PFSK-1 (cell line): ENCODE data around the gene LDLRAD4.

ENCODE experiments used
- FOXP2 ChIP-seq: optimal IDR thresholded peaks from 2 replicates; pipeline ENCODE3; 2011; ENCODE audit warnings: borderline replicate concordance, control low read depth, inconsistent platforms; ENCODE audit not compliant: insufficient read depth; ENCODE audit errors: extremely low read length, extremely low read depth
- POLR2AphosphoS5 ChIP-seq: IDR thresholded peaks from 2 replicates; pipeline ENCODE4 v1.6.1; 2012; ENCODE audit warnings: low read depth, mild to moderate bottlenecking, control low read depth, low read length, moderate library complexity
- SIN3A ChIP-seq: IDR thresholded peaks from 2 replicates; pipeline ENCODE4 v1.6.1; 2012; ENCODE audit warnings: mild to moderate bottlenecking, low read length, moderate library complexity, borderline replicate concordance; ENCODE audit not compliant: insufficient read depth
- TAF1 ChIP-seq: IDR thresholded peaks from 2 replicates; pipeline ENCODE4 v1.6.1; 2012; ENCODE audit warnings: low read length, control low read depth, borderline replicate concordance; ENCODE audit not compliant: insufficient read depth
- TF ChIP-seq, protein P1 (sequence below), 2 experiments: IDR thresholded peaks; 2 replicates each; pipeline versions ENCODE4 v1.6.1 to v1.8.0; 2011 to 2012; ENCODE audit warnings: low read depth in 2 of 2, low read length in 2 of 2, control low read depth in 1 of 2, inconsistent platforms in 1 of 2, mild to moderate bottlenecking in 1 of 2, moderate library complexity in 1 of 2; ENCODE audit not compliant: insufficient read depth in 1 of 2

LDLRAD4 gene

DNA sequence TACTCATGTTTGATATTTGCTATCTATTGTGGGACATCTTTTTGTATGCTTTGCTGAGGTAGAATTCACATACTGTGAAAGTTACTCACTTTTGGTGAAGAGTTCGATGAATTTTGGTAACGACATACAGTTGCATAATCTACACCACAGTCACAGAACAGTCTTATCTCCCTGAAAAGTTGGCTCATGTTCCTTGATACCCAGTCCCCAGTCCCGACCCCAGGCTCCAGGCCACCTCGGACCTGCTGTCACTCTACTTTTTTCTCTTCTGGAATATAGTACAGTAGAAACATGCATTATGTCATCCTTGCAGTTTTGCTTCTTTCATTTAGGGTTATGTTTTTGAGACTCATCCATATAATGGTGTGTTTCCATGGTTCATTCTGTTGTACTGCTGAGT is 316.1 kb downstream of the LDLRAD4 start:
- TF ChIP-seq, protein P1, sequence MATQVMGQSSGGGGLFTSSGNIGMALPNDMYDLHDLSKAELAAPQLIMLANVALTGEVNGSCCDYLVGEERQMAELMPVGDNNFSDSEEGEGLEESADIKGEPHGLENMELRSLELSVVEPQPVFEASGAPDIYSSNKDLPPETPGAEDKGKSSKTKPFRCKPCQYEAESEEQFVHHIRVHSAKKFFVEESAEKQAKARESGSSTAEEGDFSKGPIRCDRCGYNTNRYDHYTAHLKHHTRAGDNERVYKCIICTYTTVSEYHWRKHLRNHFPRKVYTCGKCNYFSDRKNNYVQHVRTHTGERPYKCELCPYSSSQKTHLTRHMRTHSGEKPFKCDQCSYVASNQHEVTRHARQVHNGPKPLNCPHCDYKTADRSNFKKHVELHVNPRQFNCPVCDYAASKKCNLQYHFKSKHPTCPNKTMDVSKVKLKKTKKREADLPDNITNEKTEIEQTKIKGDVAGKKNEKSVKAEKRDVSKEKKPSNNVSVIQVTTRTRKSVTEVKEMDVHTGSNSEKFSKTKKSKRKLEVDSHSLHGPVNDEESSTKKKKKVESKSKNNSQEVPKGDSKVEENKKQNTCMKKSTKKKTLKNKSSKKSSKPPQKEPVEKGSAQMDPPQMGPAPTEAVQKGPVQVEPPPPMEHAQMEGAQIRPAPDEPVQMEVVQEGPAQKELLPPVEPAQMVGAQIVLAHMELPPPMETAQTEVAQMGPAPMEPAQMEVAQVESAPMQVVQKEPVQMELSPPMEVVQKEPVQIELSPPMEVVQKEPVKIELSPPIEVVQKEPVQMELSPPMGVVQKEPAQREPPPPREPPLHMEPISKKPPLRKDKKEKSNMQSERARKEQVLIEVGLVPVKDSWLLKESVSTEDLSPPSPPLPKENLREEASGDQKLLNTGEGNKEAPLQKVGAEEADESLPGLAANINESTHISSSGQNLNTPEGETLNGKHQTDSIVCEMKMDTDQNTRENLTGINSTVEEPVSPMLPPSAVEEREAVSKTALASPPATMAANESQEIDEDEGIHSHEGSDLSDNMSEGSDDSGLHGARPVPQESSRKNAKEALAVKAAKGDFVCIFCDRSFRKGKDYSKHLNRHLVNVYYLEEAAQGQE (IDR thresholded peaks at IDR 0.05; ENCODE audit: insufficient read depth in 1 of 2, low read depth in 2 of 2, low read length in 2 of 2): no peak
- TF ChIP-seq POLR2AphosphoS5: no peak
- no peak for TF ChIP-seq SIN3A
- TF ChIP-seq TAF1: no peak
- TF ChIP-seq FOXP2: no peak

DNA sequence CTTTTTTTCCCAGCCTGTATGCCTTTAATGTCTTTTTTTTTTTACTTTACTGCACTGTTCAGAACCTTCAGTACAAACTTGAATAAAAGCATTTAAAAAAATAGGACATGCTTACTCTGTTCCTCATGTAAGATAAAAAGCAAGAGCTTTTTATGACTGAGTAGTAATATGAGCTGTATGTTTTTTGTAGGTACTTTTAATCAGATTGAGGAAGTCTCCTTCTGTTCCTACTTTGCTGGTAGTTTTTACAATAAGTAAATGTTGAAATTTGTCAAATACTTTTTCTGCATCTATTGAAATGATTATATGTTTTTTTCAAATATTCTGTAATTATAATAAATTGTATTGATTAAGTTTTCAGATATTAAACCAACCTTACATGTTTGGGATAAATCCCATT is 318.0 kb downstream of the LDLRAD4 start:
- no peak for TF ChIP-seq POLR2AphosphoS5
- no peak for TF ChIP-seq TAF1
- no peak for TF ChIP-seq SIN3A
- no peak for TF ChIP-seq FOXP2
- TF ChIP-seq, protein P1 (IDR thresholded peaks at IDR 0.05; ENCODE audit: insufficient read depth in 1 of 2, low read depth in 2 of 2, low read length in 2 of 2): no peak

DNA sequence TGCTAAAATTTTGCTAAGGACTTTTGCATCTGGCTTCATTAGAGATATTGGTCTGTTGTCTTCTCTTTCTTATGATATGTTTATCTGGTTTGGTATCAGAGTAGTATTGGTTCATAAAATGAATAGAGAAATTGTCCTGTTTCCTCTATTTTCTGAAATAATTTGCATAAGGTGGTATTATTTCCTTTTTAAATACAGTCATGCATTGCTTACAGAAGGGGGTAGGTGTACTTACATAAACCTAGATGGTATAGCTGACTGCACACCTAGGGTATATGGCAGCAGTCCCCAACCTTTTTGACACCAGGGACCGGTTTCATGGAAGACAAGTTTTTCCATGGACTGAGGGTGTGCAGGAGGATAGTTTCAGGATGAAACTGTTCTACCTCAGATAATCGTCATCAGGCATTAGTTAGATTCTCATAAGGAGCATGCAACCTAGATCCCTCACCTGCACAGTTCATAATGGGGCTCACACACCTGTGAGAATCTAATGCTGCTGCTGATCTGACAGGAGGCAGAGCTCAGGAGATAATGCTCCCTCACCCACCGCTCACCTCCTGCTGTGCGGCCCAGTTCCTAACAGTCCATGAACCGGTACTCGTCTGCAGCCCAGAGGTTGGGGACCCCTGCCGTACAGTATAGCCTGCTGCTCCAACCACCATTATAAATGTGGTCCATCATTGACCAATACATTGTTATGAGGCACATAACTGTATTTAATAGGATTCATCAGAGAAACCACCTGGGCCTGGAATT is 318.6 kb downstream of the LDLRAD4 start:
- TF ChIP-seq, protein P1 (IDR thresholded peaks at IDR 0.05; ENCODE audit: insufficient read depth in 1 of 2, low read depth in 2 of 2, low read length in 2 of 2): no peak
- no peak for TF ChIP-seq POLR2AphosphoS5
- TF ChIP-seq FOXP2: no peak
- TF ChIP-seq SIN3A: no peak
- TF ChIP-seq TAF1: no peak

DNA sequence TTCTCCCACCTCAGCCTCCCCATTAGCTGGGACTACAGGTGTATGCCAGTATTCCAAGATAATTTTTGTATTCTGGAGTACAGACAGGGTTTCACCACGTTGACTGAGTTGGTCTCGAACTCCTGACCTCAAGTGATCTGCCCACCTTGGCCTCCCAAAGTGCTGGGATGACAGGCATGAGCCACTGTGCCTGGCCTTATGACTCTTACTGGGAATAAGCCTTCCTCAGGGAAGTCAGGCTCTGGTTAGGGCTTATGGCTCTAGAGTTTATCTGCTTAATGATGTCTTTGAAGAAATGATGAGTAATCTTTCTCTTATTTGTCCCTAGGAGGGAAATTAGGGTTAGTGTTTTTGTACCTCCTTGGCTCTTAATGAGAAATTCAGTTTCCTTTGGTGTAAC is 320.1 kb downstream of the LDLRAD4 start:
- TF ChIP-seq POLR2AphosphoS5: no peak
- no peak for TF ChIP-seq SIN3A
- no peak for TF ChIP-seq FOXP2
- no peak for TF ChIP-seq TAF1

DNA sequence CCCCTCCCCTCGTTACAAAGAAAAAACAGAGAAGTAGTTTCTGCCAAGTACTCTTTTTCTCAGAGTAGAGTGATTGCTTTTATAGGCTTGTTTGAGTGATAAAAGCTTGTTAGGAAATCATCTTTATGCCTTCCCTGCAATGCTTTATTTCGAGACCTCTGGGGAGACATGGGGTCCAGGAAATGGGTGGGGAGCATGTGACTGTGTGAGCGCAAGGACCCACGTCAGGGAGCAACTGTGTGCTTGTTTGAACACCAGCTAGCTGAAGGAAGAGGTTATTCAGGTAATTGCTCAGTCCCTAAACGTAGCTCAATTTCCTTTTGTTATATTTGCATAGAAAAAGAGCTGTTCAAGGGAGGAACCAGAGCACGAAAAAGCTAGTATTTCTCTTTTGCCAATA is 320.5 kb downstream of the LDLRAD4 start:
- TF ChIP-seq POLR2AphosphoS5 (no peak), SIN3A (no peak), TAF1 (no peak), FOXP2 (no peak)
- TF ChIP-seq, protein P1 (IDR thresholded peaks at IDR 0.05; ENCODE audit: insufficient read depth in 1 of 2, low read depth in 2 of 2, low read length in 2 of 2): no peak
